Measurements from ENCODE around the gene PLA2G4B. TPM values are rescaled to one million over a fixed set of nuclear protein-coding genes. Genes with fewer than 3 reads are reported as not detected.

Gene PLA2G4B
- total and polyA plus RNA-seq, 2 of the 8 experiments (the other 6 are each of a cell fraction or from before 2014, with no cell fraction given): 4.2 to 9.2 TPM

DNA sequence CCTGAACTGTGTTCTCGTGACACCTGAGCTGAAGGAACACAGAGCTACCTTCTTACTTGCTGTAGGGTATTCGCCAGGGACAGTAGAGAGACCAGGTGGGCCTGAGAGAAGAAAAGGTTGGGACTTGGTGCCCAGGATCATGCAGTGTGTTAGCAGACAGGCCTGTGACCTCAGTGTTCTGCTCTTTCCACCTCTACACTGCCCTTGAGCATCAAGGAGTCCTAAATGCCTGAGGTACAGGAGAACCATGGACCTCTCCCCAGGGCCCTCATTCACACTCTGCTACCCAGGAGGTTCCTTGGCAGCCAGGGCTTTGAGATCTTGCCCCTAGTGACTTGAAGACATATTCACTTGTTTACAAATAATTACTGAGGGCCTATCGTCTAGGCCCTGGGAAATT is 32.9 kb upstream of the PLA2G4B start:
- Histone ChIP-seq H2BK5ac (ENCODE audit: low read depth, low read length) (peak overlapping the region; percentile 66; the same call in 1 of the 2 replicates), H3K79me1 (ENCODE audit: low read depth, low read length) (no peaks in the 10 kb centered on the region), H3K4ac (replicated peaks; ENCODE audit: insufficient read length, low read depth, low read length) (no peak overlapping the region), H4K8ac (ENCODE audit: extremely low read depth, insufficient read depth, low read length) (no peak overlapping the region), H2AFZ (ENCODE audit: low read length) (no peak overlapping the region), H4K20me1 (replicated peaks in 1 of 2; ENCODE audit: control insufficient read depth in 1 of 2, insufficient read depth in 2 of 2, low read length in 2 of 2) (no peaks in the 10 kb centered on the region), H3K56ac (replicated peaks; ENCODE audit: insufficient read length, low read depth, low read length) (no peak overlapping the region), H3K9me3 (ENCODE audit: insufficient read depth in 2 of 2, low read depth in 1 of 2, low read length in 1 of 2) (no peaks in the 10 kb centered on the region), H3K4me2 (ENCODE audit: insufficient read depth in 1 of 2, low read depth in 2 of 2, low read length in 2 of 2) (no peak overlapping the region), H3K14ac (ENCODE audit: insufficient read length) (no peak overlapping the region), H4K91ac (replicated peaks; ENCODE audit: insufficient read length, low read length) (no peak overlapping the region), H3K79me2 (ENCODE audit: control insufficient read depth in 1 of 2, insufficient read depth in 2 of 2, low read length in 2 of 2) (no peaks in the 10 kb centered on the region), H3K4me3 (ENCODE audit: extremely low read depth in 1 of 4, insufficient read depth in 2 of 4, low read depth in 3 of 4, low read length in 4 of 4) (no peak overlapping the region), H2BK120ac (replicated peaks; ENCODE audit: low read depth, low read length) (no peak overlapping the region), H3K27ac (ENCODE audit: low read depth, low read length) (no peak overlapping the region), H3K4me1 (replicated peaks in 1 of 4; ENCODE audit: control insufficient read depth in 3 of 4, insufficient read depth in 4 of 4, low read length in 3 of 4) (peaks cover 0 to 4% (median 2%) of the 10 kb centered on the region in 4 experiments; a peak in 4 of 7 replicates), H2BK12ac (ENCODE audit: low read depth, low read length) (no peak overlapping the region), H3K9ac (replicated peaks in 1 of 4; ENCODE audit: extremely low read depth in 1 of 4, low read depth in 3 of 4, low read length in 3 of 4) (no peak overlapping the region), H3K23me2 (ENCODE audit: low read depth, low read length) (no peaks in the 10 kb centered on the region), H2AK5ac (ENCODE audit: low read depth, low read length) (no peak overlapping the region), H4K5ac (ENCODE audit: insufficient read length, low read depth, low read length) (no peak overlapping the region), H3K27me3 (replicated peaks in 1 of 4; ENCODE audit: control insufficient read depth in 3 of 4, extremely low read depth in 1 of 4, insufficient read depth in 3 of 4, low read length in 3 of 4) (no peaks in the 10 kb centered on the region), H2BK15ac (ENCODE audit: low read length) (no peak overlapping the region), H2BK20ac (ENCODE audit: low read length) (no peak overlapping the region), H3K36me3 (ENCODE audit: control insufficient read depth in 2 of 4, insufficient read depth in 4 of 4, low read length in 3 of 4) (no peaks in the 10 kb centered on the region), H3K23ac (ENCODE audit: insufficient read length) (no peak overlapping the region), H3K18ac (ENCODE audit: extremely low read depth, low read length) (no peak overlapping the region)
- TF ChIP-seq HDAC2 (IDR thresholded peaks at IDR 0.05; ENCODE audit: borderline replicate concordance in 1 of 2, low read depth in 2 of 2, low read length in 2 of 2) (no peak), RNF2 (IDR thresholded peaks at IDR 0.05; ENCODE audit: borderline replicate concordance, low read depth, low read length, missing control alignments, poor library complexity, severe bottlenecking) (no peak), RAD21 (IDR thresholded peaks at IDR 0.05 in 1 of 2, conservative IDR thresholded peaks at IDR 0.05 in 1 of 2; ENCODE audit: low read depth in 2 of 2, low read length in 2 of 2) (no peak), SIN3A (conservative IDR thresholded peaks at IDR 0.05 in 1 of 2, IDR thresholded peaks at IDR 0.05 in 1 of 2; ENCODE audit: low read depth in 1 of 2, low read length in 2 of 2) (no peak), BACH1 (IDR thresholded peaks at IDR 0.05; ENCODE audit: low read length) (no peak), EP300 (IDR thresholded peaks at IDR 0.05; ENCODE audit: borderline replicate concordance in 1 of 2, low read depth in 2 of 2, low read length in 2 of 2) (no peak), EZH2 (IDR thresholded peaks at IDR 0.05; ENCODE audit: low read depth, low read length, severe bottlenecking) (no peak), CREB1 (IDR thresholded peaks at IDR 0.05) (no peak)
- TF ChIP-seq, protein P1, sequence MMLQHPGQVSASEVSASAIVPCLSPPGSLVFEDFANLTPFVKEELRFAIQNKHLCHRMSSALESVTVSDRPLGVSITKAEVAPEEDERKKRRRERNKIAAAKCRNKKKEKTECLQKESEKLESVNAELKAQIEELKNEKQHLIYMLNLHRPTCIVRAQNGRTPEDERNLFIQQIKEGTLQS (IDR thresholded peaks at IDR 0.05; ENCODE audit: insufficient read depth, low read depth, low read length): no peak
- TF ChIP-seq, protein P2, sequence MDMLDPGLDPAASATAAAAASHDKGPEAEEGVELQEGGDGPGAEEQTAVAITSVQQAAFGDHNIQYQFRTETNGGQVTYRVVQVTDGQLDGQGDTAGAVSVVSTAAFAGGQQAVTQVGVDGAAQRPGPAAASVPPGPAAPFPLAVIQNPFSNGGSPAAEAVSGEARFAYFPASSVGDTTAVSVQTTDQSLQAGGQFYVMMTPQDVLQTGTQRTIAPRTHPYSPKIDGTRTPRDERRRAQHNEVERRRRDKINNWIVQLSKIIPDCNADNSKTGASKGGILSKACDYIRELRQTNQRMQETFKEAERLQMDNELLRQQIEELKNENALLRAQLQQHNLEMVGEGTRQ (IDR thresholded peaks at IDR 0.05; ENCODE audit: low read length): no peak
- POLR2A ChIA-PET (ENCODE audit: partially characterized antibody): no interaction called here
- WGBS, 2 experiments (ENCODE audit: extremely low coverage in 1 of 2, insufficient coverage in 1 of 2, insufficient read length in 1 of 2, insufficient replicate concordance in 2 of 2, low coverage in 1 of 2, low lambda C conversion rate in 2 of 2, missing lambda C conversion rate in 1 of 2): 95% methylated on average over 3 of the region's 3 CpGs; no CpG with 5 or more reads in 1 of the 2 experiments
- no peak for FAIRE-seq
- DNase-seq (ENCODE audit: low read depth in 1 of 2, low spot score in 2 of 2): no peak
- CTCF ChIA-PET (ENCODE audit: partially characterized antibody): interaction anchor here (0.9 to 13.7 kb wide), 11 partner anchors 11 to 203 kb away, joined by 3 to 283 read pairs (median 4); partner anchors contain the start of gene MAPKBP1
